ENCODE results near the gene DCDC2C.

DNA sequence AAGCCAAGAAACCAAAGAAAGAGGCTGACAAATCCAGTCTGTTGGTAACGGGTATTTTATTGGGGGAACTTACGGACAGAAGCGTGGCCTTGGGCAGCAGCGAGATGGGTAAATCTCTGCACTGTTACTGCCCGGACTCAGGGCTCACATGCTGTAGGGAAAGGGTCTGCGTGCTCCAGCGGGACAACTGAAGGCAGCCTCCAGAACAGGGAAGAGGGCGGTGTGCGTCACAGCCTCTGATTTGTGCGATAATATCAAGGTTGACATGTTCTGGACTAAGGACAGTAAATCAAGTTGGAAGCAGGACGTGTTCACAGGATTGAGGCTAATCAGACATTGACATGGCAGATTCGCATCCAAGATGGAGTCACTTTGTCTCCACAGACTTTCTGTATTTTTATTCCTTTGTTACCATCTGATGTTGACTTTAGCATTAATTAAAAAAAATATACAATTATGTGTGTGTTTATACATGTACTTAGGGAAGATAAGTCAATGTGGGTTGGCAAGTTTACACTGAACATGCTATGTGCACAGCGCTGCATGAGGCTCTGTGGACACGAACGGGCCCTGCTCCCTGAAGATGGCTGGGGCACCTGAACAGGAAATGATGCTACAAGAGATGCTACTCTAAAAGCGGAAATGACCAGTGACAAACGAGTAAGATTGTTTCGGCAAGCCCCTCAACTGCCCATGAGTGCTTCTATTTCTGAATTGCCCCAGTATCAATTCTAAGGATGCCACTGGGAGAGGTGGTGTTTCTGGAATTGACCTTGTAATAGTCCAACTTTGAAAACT is 22.6 kb upstream of the DCDC2C start:
- TF ChIP-seq CTCF (IDR thresholded peaks at IDR 0.05; ENCODE audit: poor library complexity) = no peak
- TF ChIP-seq EZH2 (IDR thresholded peaks at IDR 0.05; ENCODE audit: borderline replicate concordance) = no peak
- no peak for TF ChIP-seq EZH2phosphoT487 (IDR thresholded peaks at IDR 0.05; ENCODE audit: low read depth, severe bottlenecking, unreplicated experiment)
